ENCODE measurements around the gene SH3RF1. TPM values are rescaled to one million over a fixed set of nuclear protein-coding genes. Genes with fewer than 3 reads are reported as not detected.

The SH3RF1 gene
- total RNA-seq, 1 donor from 2014 or later: 17.1 TPM

DNA sequence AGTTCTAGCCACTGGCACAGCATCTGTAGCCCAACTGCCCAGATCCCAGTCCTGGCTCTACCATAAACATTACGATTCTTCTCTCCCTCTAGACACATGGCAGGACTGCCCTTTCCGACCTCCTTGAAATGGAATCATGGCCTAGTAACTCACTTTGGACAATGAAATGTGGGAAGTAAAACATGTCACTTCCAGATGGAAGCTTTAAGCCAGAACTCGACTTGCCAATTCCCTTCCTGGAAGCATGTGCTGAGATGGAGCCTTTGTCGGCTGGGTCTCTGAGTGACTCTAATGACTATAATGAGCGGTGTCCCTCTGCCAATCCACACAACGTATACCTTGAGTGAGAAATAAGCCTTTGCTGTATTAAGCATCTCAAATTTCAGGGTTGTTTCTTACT is 34.7 kb downstream of the SH3RF1 start:
- no peaks in the 10 kb centered on the region for H3K27me3 Mint-ChIP-seq (ENCODE audit: insufficient read depth, low read depth)
- no peak overlapping the region for H3K9ac ChIP-seq
- H3K27ac Mint-ChIP-seq: no peak overlapping the region
- H3K79me2 ChIP-seq (ENCODE audit: low read depth): peaks cover 90% of the 10 kb centered on the region
- H3F3A ChIP-seq (ENCODE audit: low read depth): no peaks in the 10 kb centered on the region
- H3K4me1 Mint-ChIP-seq: peaks cover 15% of the 10 kb centered on the region
- H3K27ac ChIP-seq: no peak overlapping the region
- no peaks in the 10 kb centered on the region for H3K36me3 ChIP-seq
- DNase-seq (ENCODE audit: low spot score): no peak
- TF ChIP-seq, protein P1, sequence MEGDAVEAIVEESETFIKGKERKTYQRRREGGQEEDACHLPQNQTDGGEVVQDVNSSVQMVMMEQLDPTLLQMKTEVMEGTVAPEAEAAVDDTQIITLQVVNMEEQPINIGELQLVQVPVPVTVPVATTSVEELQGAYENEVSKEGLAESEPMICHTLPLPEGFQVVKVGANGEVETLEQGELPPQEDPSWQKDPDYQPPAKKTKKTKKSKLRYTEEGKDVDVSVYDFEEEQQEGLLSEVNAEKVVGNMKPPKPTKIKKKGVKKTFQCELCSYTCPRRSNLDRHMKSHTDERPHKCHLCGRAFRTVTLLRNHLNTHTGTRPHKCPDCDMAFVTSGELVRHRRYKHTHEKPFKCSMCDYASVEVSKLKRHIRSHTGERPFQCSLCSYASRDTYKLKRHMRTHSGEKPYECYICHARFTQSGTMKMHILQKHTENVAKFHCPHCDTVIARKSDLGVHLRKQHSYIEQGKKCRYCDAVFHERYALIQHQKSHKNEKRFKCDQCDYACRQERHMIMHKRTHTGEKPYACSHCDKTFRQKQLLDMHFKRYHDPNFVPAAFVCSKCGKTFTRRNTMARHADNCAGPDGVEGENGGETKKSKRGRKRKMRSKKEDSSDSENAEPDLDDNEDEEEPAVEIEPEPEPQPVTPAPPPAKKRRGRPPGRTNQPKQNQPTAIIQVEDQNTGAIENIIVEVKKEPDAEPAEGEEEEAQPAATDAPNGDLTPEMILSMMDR (IDR thresholded peaks at IDR 0.05): no peak
- no peak for TF ChIP-seq EZH2 (IDR thresholded peaks at IDR 0.05)
- TF ChIP-seq EZH2phosphoT487 (IDR thresholded peaks at IDR 0.05): no peak
- H4K20me1 ChIP-seq (ENCODE audit: low read depth): peaks cover 40% of the 10 kb centered on the region
- no peaks in the 10 kb centered on the region for H3K9me3 Mint-ChIP-seq
- no peak overlapping the region for H3K4me3 ChIP-seq
- H3K9me3 ChIP-seq (ENCODE audit: low read depth): no peaks in the 10 kb centered on the region
- no peak overlapping the region for H3K4me3 Mint-ChIP-seq
- no peaks in the 10 kb centered on the region for H3K27me3 ChIP-seq
- peaks cover 10% of the 10 kb centered on the region for H3K36me3 Mint-ChIP-seq
- no peak overlapping the region for H3K4me2 ChIP-seq
- H3K4me1 ChIP-seq: peaks cover 9% of the 10 kb centered on the region
- no peak overlapping the region for H2AFZ ChIP-seq (replicated peaks)

GRCh38 chr4:169234137-169234855 is 36.5 kb downstream of the SH3RF1 start:
- Histone ChIP-seq H3K27ac (no peak overlapping the region), H3K79me2 (ENCODE audit: low read depth) (peaks cover 82% of the 10 kb centered on the region), H3K27me3 (no peaks in the 10 kb centered on the region), H3K4me2 (no peak overlapping the region), H3K4me3 (no peak overlapping the region), H3K9me3 (ENCODE audit: low read depth) (no peaks in the 10 kb centered on the region), H4K20me1 (ENCODE audit: low read depth) (peaks cover 40% of the 10 kb centered on the region), H3F3A (ENCODE audit: low read depth) (no peaks in the 10 kb centered on the region), H3K36me3 (no peaks in the 10 kb centered on the region), H3K4me1 (peaks cover 9% of the 10 kb centered on the region), H2AFZ (replicated peaks) (no peak overlapping the region), H3K9ac (no peak overlapping the region)
- TF ChIP-seq EZH2phosphoT487 (IDR thresholded peaks at IDR 0.05): no peak
- TF ChIP-seq, protein P1 (IDR thresholded peaks at IDR 0.05): no peak
- TF ChIP-seq EZH2 (IDR thresholded peaks at IDR 0.05): no peak
- Mint-ChIP-seq H3K4me1 (peaks cover 9% of the 10 kb centered on the region), H3K27me3 (ENCODE audit: insufficient read depth, low read depth) (no peaks in the 10 kb centered on the region), H3K36me3 (peaks cover 5% of the 10 kb centered on the region), H3K27ac (peak overlapping the region; percentile 55), H3K9me3 (no peaks in the 10 kb centered on the region), H3K4me3 (no peak overlapping the region)
- no peak for DNase-seq (ENCODE audit: low spot score)

- peak overlapping the region; percentile 55 for H3K27ac Mint-ChIP-seq
- Histone ChIP-seq H3K4me3 (no peak overlapping the region), H4K20me1 (ENCODE audit: low read depth) (peaks cover 37% of the 10 kb centered on the region), H3K9ac (no peak overlapping the region), H3K4me1 (peaks cover 9% of the 10 kb centered on the region), H3K36me3 (no peaks in the 10 kb centered on the region), H3K79me2 (ENCODE audit: low read depth) (peaks cover 77% of the 10 kb centered on the region), H3K9me3 (ENCODE audit: low read depth) (no peaks in the 10 kb centered on the region), H3K4me2 (no peak overlapping the region), H3K27me3 (no peaks in the 10 kb centered on the region), H2AFZ (replicated peaks) (no peak overlapping the region), H3K27ac (no peak overlapping the region), H3F3A (ENCODE audit: low read depth) (no peaks in the 10 kb centered on the region)
- TF ChIP-seq EZH2phosphoT487 (IDR thresholded peaks at IDR 0.05): no peak
- peaks cover 5% of the 10 kb centered on the region for H3K36me3 Mint-ChIP-seq
- no peaks in the 10 kb centered on the region for H3K27me3 Mint-ChIP-seq (ENCODE audit: insufficient read depth, low read depth)
- peaks cover 7% of the 10 kb centered on the region for H3K4me1 Mint-ChIP-seq
- H3K9me3 Mint-ChIP-seq: no peaks in the 10 kb centered on the region
- no peak for DNase-seq (ENCODE audit: low spot score)
- H3K4me3 Mint-ChIP-seq: no peak overlapping the region
These were observed 37.1 kb downstream of the SH3RF1 start for GRCh38 chr4:169233691-169234090.

- peaks cover 5% of the 10 kb centered on the region for H3K36me3 Mint-ChIP-seq
- no peaks in the 10 kb centered on the region for H3K9me3 ChIP-seq (ENCODE audit: low read depth)
- peaks cover 5% of the 10 kb centered on the region for H3K4me1 Mint-ChIP-seq
- peaks cover 25% of the 10 kb centered on the region for H4K20me1 ChIP-seq (ENCODE audit: low read depth)
- no peaks in the 10 kb centered on the region for H3F3A ChIP-seq (ENCODE audit: low read depth)
- H2AFZ ChIP-seq (replicated peaks): no peak overlapping the region
- H3K79me2 ChIP-seq (ENCODE audit: low read depth): peaks cover 60% of the 10 kb centered on the region
- peaks cover 2% of the 10 kb centered on the region for H3K27me3 Mint-ChIP-seq (ENCODE audit: insufficient read depth, low read depth)
- no peak overlapping the region for H3K4me2 ChIP-seq
- no peak overlapping the region for H3K27ac Mint-ChIP-seq
- no peak overlapping the region for H3K4me3 ChIP-seq
- TF ChIP-seq EZH2phosphoT487 (IDR thresholded peaks at IDR 0.05): no peak
- no peak for TF ChIP-seq EZH2 (IDR thresholded peaks at IDR 0.05)
- TF ChIP-seq, protein P1 (IDR thresholded peaks at IDR 0.05): no peak
- no peak for DNase-seq (ENCODE audit: low spot score)
- H3K4me3 Mint-ChIP-seq: no peak overlapping the region
- H3K36me3 ChIP-seq: no peaks in the 10 kb centered on the region
- H3K27me3 ChIP-seq: no peaks in the 10 kb centered on the region
- peaks cover 2% of the 10 kb centered on the region for H3K9me3 Mint-ChIP-seq
- H3K9ac ChIP-seq: no peak overlapping the region
- H3K27ac ChIP-seq: peak overlapping the region; percentile 13
- peaks cover 9% of the 10 kb centered on the region for H3K4me1 ChIP-seq
These were observed 39.0 kb downstream of the SH3RF1 start for GRCh38 chr4:169231647-169232262.

Measured in neural progenitor cell (in vitro differentiated cells).